ENCODE measurements around the gene ADGRF1. TPM values are rescaled to one million over a fixed set of nuclear protein-coding genes. Genes with fewer than 3 reads are reported as not detected.

The ADGRF1 gene
- total RNA-seq, 4 donors from 2014 or later = 0.83 TPM; not detected in 3

DNA sequence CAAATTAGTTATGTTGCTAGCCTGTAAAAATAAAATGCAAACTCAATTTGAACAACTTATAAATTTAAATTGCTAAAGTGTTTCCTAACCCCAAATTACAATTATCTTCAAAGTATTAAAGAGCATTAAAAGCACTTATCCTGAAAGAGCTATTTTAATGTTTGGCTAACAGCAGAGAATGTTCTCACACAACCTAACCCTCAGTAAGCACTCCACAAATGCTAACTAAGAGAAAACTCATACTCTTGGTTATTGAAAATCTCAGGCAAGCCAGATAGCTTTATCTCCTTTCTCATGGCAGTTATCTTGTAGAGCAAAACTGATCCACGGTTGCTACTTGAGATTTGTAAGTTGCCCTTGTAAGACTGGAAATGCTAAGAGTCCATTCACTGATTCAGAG lies 30.5 kb upstream of the ADGRF1 start:
- no peak for DNase-seq (ENCODE audit: extremely low spot score)
- 0% methylated on average over 1 of the region's 1 CpG for WGBS
- H3K27me3 ChIP-seq = no peaks in the 10 kb centered on the region
- TF ChIP-seq POLR2A (IDR thresholded peaks at IDR 0.05; ENCODE audit: low read depth) = no peak
- no peaks in the 10 kb centered on the region for H3K9me3 ChIP-seq
- H3K4me1 ChIP-seq = peaks cover 15 to 25% (median 22%) of the 10 kb centered on the region in 4 donors
- no peak overlapping the region for H3K27ac ChIP-seq (replicated peaks in 1 of 4)
- no peak overlapping the region for H3K4me3 ChIP-seq
- H3K36me3 ChIP-seq = no peaks in the 10 kb centered on the region
- intact Hi-C loops (cut with DNase I) = no loop called here

DNA sequence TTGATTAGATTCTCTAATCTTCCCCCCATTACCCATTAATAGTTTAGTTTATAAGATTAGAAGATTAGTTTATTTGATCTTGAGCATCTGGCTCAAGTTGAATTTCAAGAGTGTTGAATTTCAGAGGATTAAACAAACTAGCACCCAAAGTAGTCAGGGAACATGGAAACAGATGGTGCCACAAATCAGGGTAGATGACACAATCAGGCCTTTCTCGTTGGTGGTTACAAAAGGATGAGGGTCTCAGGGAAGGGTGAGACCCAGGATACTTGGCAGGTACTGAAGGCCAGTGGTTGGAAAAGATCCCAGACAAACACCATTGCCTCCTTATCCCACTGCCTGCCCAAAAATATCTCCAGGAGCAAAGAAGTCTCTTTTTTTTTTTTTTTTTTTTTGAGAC lies 29.5 kb upstream of the ADGRF1 start:
- peaks cover 11 to 16% (median 13%) of the 10 kb centered on the region in 4 donors for H3K4me1 ChIP-seq
- no peaks in the 10 kb centered on the region for H3K9me3 ChIP-seq
- H3K27me3 ChIP-seq = no peaks in the 10 kb centered on the region
- intact Hi-C loops (cut with DNase I) = no loop called here
- no peak for DNase-seq (ENCODE audit: extremely low spot score)
- H3K4me3 ChIP-seq = no peak overlapping the region
- H3K27ac ChIP-seq (replicated peaks in 1 of 4) = no peak overlapping the region
- H3K36me3 ChIP-seq = no peaks in the 10 kb centered on the region
- TF ChIP-seq, protein P1, sequence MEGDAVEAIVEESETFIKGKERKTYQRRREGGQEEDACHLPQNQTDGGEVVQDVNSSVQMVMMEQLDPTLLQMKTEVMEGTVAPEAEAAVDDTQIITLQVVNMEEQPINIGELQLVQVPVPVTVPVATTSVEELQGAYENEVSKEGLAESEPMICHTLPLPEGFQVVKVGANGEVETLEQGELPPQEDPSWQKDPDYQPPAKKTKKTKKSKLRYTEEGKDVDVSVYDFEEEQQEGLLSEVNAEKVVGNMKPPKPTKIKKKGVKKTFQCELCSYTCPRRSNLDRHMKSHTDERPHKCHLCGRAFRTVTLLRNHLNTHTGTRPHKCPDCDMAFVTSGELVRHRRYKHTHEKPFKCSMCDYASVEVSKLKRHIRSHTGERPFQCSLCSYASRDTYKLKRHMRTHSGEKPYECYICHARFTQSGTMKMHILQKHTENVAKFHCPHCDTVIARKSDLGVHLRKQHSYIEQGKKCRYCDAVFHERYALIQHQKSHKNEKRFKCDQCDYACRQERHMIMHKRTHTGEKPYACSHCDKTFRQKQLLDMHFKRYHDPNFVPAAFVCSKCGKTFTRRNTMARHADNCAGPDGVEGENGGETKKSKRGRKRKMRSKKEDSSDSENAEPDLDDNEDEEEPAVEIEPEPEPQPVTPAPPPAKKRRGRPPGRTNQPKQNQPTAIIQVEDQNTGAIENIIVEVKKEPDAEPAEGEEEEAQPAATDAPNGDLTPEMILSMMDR (IDR thresholded peaks at IDR 0.05) = no peak
- no peak for TF ChIP-seq EP300 (IDR thresholded peaks at IDR 0.05)
- WGBS = 53% methylated on average over 1 of the region's 1 CpG

DNA sequence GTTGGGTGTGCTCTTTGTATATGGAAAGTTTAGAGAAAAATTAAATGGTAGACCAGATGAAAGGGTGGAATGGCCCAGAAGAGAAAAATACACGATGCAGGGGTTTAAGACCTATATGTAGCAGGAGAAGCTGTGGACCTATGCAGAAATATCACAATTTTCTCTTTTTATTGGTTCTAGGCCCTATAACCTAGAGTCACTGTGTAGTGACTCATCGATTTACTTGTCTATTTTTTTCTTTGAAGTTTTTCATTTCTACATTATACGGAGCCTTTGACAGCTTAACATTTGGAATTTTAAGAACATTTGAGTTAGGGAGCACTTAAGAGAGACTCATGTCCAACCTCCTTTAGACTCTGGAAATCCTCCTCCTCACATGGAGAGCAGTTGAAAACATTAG lies 28.3 kb upstream of the ADGRF1 start:
- WGBS = 94% methylated on average over 3 of the region's 3 CpGs
- TF ChIP-seq EP300 (IDR thresholded peaks at IDR 0.05) = no peak
- no peak for TF ChIP-seq POLR2A (IDR thresholded peaks at IDR 0.05; ENCODE audit: low read depth)
- TF ChIP-seq, protein P1 (IDR thresholded peaks at IDR 0.05) = no peak
- no peak for TF ChIP-seq POLR2AphosphoS5 (IDR thresholded peaks at IDR 0.05)
- Histone ChIP-seq H3K4me3 (no peak overlapping the region), H3K27ac (replicated peaks in 1 of 4) (no peak overlapping the region), H3K9me3 (no peaks in the 10 kb centered on the region), H3K4me1 (peaks cover 0 to 4% (median 1%) of the 10 kb centered on the region in 4 donors), H3K27me3 (no peaks in the 10 kb centered on the region), H3K36me3 (no peaks in the 10 kb centered on the region)
- DNase-seq (ENCODE audit: extremely low spot score) = no peak
- intact Hi-C loops (cut with DNase I) = no loop called here

DNA sequence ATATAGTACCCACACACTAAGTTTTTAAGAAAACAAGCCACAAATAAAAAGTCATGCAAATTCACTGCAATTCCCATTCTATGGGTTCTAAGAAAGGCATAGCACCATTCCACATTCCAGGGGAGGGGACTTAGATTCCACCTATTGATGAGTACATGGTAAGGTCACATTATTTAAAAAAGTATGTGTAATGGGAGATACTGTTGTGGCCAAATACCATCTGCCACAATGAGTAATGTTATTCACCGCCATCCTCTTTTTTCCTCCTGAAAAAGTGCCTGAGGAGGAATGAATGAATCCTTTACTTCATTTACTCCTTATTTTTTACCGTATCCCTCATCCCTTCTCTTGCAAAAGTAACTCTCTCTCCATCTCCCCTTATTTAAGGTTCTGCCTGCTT lies 27.0 kb upstream of the ADGRF1 start:
- no peaks in the 10 kb centered on the region for H3K9me3 ChIP-seq
- intact Hi-C loops (cut with DNase I) = no loop called here
- no peak overlapping the region for H3K4me3 ChIP-seq
- no peak overlapping the region for H3K27ac ChIP-seq (replicated peaks in 1 of 4)
- no peaks in the 10 kb centered on the region for H3K36me3 ChIP-seq
- no peaks in the 10 kb centered on the region for H3K4me1 ChIP-seq
- 95% methylated on average over 2 of the region's 2 CpGs for WGBS
- no peaks in the 10 kb centered on the region for H3K27me3 ChIP-seq
- no peak for DNase-seq (ENCODE audit: extremely low spot score)
- no peak for TF ChIP-seq EP300 (IDR thresholded peaks at IDR 0.05)
- TF ChIP-seq POLR2A (IDR thresholded peaks at IDR 0.05; ENCODE audit: low read depth) = no peak
- no peak for TF ChIP-seq POLR2AphosphoS5 (IDR thresholded peaks at IDR 0.05)
- TF ChIP-seq, protein P1 (IDR thresholded peaks at IDR 0.05) = no peak

DNA sequence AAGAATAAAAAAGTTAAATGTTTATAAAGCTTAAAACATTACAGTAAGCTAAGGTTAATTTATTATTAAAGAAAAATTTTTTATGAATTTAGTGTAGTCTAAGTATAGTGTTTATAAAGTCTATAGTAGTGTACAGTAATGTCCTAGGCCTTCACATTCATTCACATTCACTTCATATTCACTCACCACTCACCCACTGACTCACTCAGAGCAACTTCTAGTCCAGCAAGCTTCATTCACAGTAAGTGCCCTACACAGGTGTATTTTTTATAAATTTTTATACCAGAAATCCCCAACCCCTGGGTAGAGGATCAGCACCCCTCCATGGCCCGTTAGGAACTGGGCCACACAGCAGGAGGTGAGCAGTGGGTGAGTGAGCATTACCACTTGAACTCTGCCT lies 24.3 kb upstream of the ADGRF1 start:
- DNase-seq (ENCODE audit: extremely low spot score) = no peak
- intact Hi-C loops (cut with DNase I) = no loop called here
- Histone ChIP-seq H3K36me3 (no peaks in the 10 kb centered on the region), H3K27me3 (no peaks in the 10 kb centered on the region), H3K9me3 (peaks cover 0 to 5% (median 0%) of the 10 kb centered on the region in 4 donors), H3K27ac (replicated peaks in 1 of 4) (no peak overlapping the region), H3K4me1 (peaks cover 7 to 8% (median 7%) of the 10 kb centered on the region in 4 donors), H3K4me3 (no peak overlapping the region)
- TF ChIP-seq POLR2AphosphoS5 (IDR thresholded peaks at IDR 0.05) = no peak
- no peak for TF ChIP-seq EP300 (IDR thresholded peaks at IDR 0.05)
- TF ChIP-seq POLR2A (IDR thresholded peaks at IDR 0.05; ENCODE audit: low read depth) = no peak
- TF ChIP-seq, protein P1 (IDR thresholded peaks at IDR 0.05) = no peak
- 100% methylated on average over 1 of the region's 1 CpG for WGBS

Data from esophagus muscularis mucosa (tissue), 4 donors.